K562 (cell line): ENCODE measurements around the gene CTXN1. TPM values are rescaled to one million over a fixed set of nuclear protein-coding genes. Genes with fewer than 3 reads are reported as not detected.

Experiments
- ATAC-seq: fragments of 200-7000 bp; cut with Tn5 transposase; 3 replicates; pipeline ENCODE4 v1.9.1; 2020; ENCODE audit warnings: moderate library complexity
- BruUV-seq: library from RNA; stranded (reverse); fragments of 400-500 nt; replicated peaks from 2 replicates; lab custom pipeline; 2021; lab: Mats Ljungman, UMichigan
- CTCF ChIA-PET: fragments of 300-600 bp; formaldehyde crosslinking; extraction: SDS; loops from one replicate; lab custom pipeline; 2021; ENCODE audit warnings: low intra/inter-chr PET ratio; lab: Yijun Ruan, JAX
- POLR2A ChIA-PET: fragments of 300-600, 350-650 bp; sonication (Branson Sonifier 250); formaldehyde crosslinking; extraction: SDS; loops from one replicate; lab custom pipeline; 2021; ENCODE audit warnings: antibody characterized with exemption, inconsistent platforms; lab: Yijun Ruan, JAX
- DNase-seq, 4 experiments: peaks; one replicate each; pipeline versions ENCODE4 v3.0.0 to v3.0.0-alpha.2; 2011 to 2018; ENCODE audit warnings: low spot score in 3 of 4, mixed read lengths in 3 of 4; ENCODE audit errors: extremely low read depth in 1 of 4
- FAIRE-seq: peaks from 2 replicates; lab custom pipeline; 2011; peaks lifted over from hg19 to GRCh38; lab: Jason Lieb, UNC
- H2AFZ ChIP-seq: 2 replicates; pipeline ENCODE4 v1.6.0; 2011; ENCODE audit warnings: low read depth, low read length, control low read depth, inconsistent platforms
- H3K27ac ChIP-seq: fragments of 200-600 bp; 3 replicates; pipeline ENCODE4 v1.8.0; 2011; ENCODE audit warnings: low read depth, mild to moderate bottlenecking, control low read depth, inconsistent platforms, low read length, moderate library complexity, mixed read lengths; ENCODE audit errors: extremely low read depth
- H3K27me3 ChIP-seq, 2 experiments: fragments of 300-600 bp in 1 of 2; 2 replicates in 1 of 2; 3 replicates in 1 of 2; pipeline versions ENCODE4 v1.6.0 to v1.8.0; 2011; ENCODE audit warnings: inconsistent platforms in 2 of 2, low read length in 2 of 2, mild to moderate bottlenecking in 1 of 2, mixed read lengths in 1 of 2, moderate library complexity in 1 of 2; ENCODE audit not compliant: control insufficient read depth in 2 of 2, insufficient read depth in 2 of 2
- H3K36me3 ChIP-seq: fragments of 300-600 bp; 3 replicates; pipeline ENCODE4 v1.8.0; 2011; ENCODE audit warnings: mild to moderate bottlenecking, low read length, inconsistent platforms; ENCODE audit not compliant: control insufficient read depth, insufficient read depth
- H3K4me1 ChIP-seq, 2 experiments: fragments of 200-600 bp in 1 of 2; replicated peaks in 1 of 2; 2 replicates in 1 of 2; 3 replicates in 1 of 2; pipeline versions ENCODE4 v1.5.1 to v1.8.0; 2011; ENCODE audit warnings: inconsistent platforms in 2 of 2, low read length in 2 of 2, mild to moderate bottlenecking in 1 of 2, mixed read lengths in 1 of 2, moderate library complexity in 1 of 2; ENCODE audit not compliant: control insufficient read depth in 2 of 2, insufficient read depth in 2 of 2
- H3K4me2 ChIP-seq: 2 replicates; pipeline ENCODE4 v1.6.1; 2011; ENCODE audit warnings: low read length, control low read depth, inconsistent platforms, mixed read lengths; ENCODE audit not compliant: insufficient read depth
- H3K4me3 ChIP-seq: fragments of 200-600 bp; sonication (generic), shearing (Covaris generic); 2 replicates; pipeline ENCODE4 v1.5.1; 2016; ENCODE audit warnings: control low read depth, inconsistent platforms
- H3K79me2 ChIP-seq: fragments of 200-600 bp; 3 replicates; pipeline ENCODE4 v1.8.0; 2011; ENCODE audit warnings: low read length, inconsistent platforms; ENCODE audit not compliant: control insufficient read depth, insufficient read depth
- H3K9ac ChIP-seq, 2 experiments: 2 replicates each; pipeline versions ENCODE4 v1.6.0 to v1.6.1; 2011; ENCODE audit warnings: low read depth in 2 of 2, low read length in 2 of 2, control low read depth in 1 of 2, inconsistent platforms in 1 of 2, mild to moderate bottlenecking in 1 of 2, mixed read lengths in 1 of 2; ENCODE audit not compliant: insufficient read depth in 1 of 2
- H3K9me1 ChIP-seq: one replicate; pipeline ENCODE4 v1.6.0; 2011; ENCODE audit warnings: inconsistent platforms, mild to moderate bottlenecking, low read length, moderate library complexity; ENCODE audit not compliant: control insufficient read depth, insufficient read depth
- H3K9me3 ChIP-seq: replicated peaks from 2 replicates; pipeline ENCODE4 v1.5.1; 2011; ENCODE audit warnings: low read depth, low read length, inconsistent platforms; ENCODE audit not compliant: control insufficient read depth, insufficient read depth
- H4K20me1 ChIP-seq: replicated peaks from 2 replicates; pipeline ENCODE4 v1.6.1; 2011; ENCODE audit warnings: low read length, inconsistent platforms, mixed read lengths; ENCODE audit not compliant: control insufficient read depth, insufficient read depth
- CC2D1A ChIP-seq: fragments of 450-650 bp; IDR thresholded peaks from 2 replicates; pipeline ENCODE4 v1.6.1; 2017; ENCODE audit warnings: mild to moderate bottlenecking
- CREBBP ChIP-seq: IDR thresholded peaks from one replicate; pipeline ENCODE4 v1.6.1; 2012; ENCODE audit warnings: low read depth, mild to moderate bottlenecking, control low read depth, inconsistent platforms, low read length
- DACH1 ChIP-seq: fragments of 450-650 bp; IDR thresholded peaks from 2 replicates; pipeline ENCODE4 v1.6.1; 2018; ENCODE audit not compliant: partially characterized antibody
- EGR1 ChIP-seq: fragments of 450-650 bp; conservative IDR thresholded peaks from 2 replicates; pipeline ENCODE4 v1.6.1; 2017; ENCODE audit warnings: mild to moderate bottlenecking
- EP300 ChIP-seq: IDR thresholded peaks from 2 replicates; pipeline ENCODE4 v1.6.1; 2012; ENCODE audit warnings: low read length, improper control_type of control experiment
- HMGN3 ChIP-seq: IDR thresholded peaks from 2 replicates; pipeline ENCODE4 v1.6.1; 2011; ENCODE audit warnings: borderline replicate concordance, low read depth, mild to moderate bottlenecking, mixed read lengths, low read length; ENCODE audit not compliant: insufficient read length; ENCODE audit errors: extremely low read depth
- JUND ChIP-seq, 2 experiments: IDR thresholded peaks; 2 replicates in 1 of 2; 3 replicates in 1 of 2; pipeline ENCODE4 v1.6.1; 2011; ENCODE audit warnings: borderline replicate concordance in 2 of 2, low read depth in 2 of 2, low read length in 2 of 2, improper control_type of control experiment in 1 of 2, missing biosample characterization in 1 of 2, missing genetic modification characterization in 1 of 2, missing genetic modification reagents in 1 of 2
- KLF13 ChIP-seq: fragments of 450-650 bp; IDR thresholded peaks from 2 replicates; pipeline ENCODE4 v1.6.1; 2016; ENCODE audit warnings: missing genetic modification characterization, low read depth, mild to moderate bottlenecking, missing compliant biosample characterization, moderate library complexity, borderline replicate concordance
- NCOA2 ChIP-seq, 2 experiments: fragments of 450-650 bp; IDR thresholded peaks; 2 replicates each; pipeline ENCODE4 v1.6.1; 2018; ENCODE audit warnings: mild to moderate bottlenecking in 2 of 2, moderate library complexity in 1 of 2; ENCODE audit not compliant: partially characterized antibody in 2 of 2
- NEUROD1 ChIP-seq: fragments of 150-350 bp; IDR thresholded peaks from 2 replicates; pipeline ENCODE4 v1.6.1; 2014; ENCODE audit warnings: borderline replicate concordance, low read length, low read depth; ENCODE audit not compliant: partially characterized antibody
- PTRF ChIP-seq: fragments of 450-650 bp; IDR thresholded peaks from 2 replicates; pipeline ENCODE4 v1.6.1; 2016; ENCODE audit warnings: mild to moderate bottlenecking, missing genetic modification characterization, missing compliant biosample characterization
- RFX5 ChIP-seq: IDR thresholded peaks from 2 replicates; pipeline ENCODE4 v1.6.1; 2011; ENCODE audit warnings: low read depth, mild to moderate bottlenecking, improper control_type of control experiment, low read length
- SFPQ ChIP-seq: fragments of 200-400 bp; formaldehyde crosslinking; IDR thresholded peaks from 2 replicates; pipeline ENCODE4 v1.6.1; 2017; ENCODE audit warnings: mild to moderate bottlenecking, low read depth, low read length, moderate library complexity
- SLC30A9 ChIP-seq: fragments of 250-450 bp; sonication (Bioruptor Pico); IDR thresholded peaks from 2 replicates; pipeline ENCODE4 v1.8.0; 2022; ENCODE audit warnings: mild to moderate bottlenecking, moderate library complexity
- SRSF9 ChIP-seq: fragments of 200-400 bp; formaldehyde crosslinking; IDR thresholded peaks from 2 replicates; pipeline ENCODE4 v1.6.1; 2017; ENCODE audit warnings: low read depth, low read length, borderline replicate concordance
- TEAD2 ChIP-seq: fragments of 450-650 bp; IDR thresholded peaks from 2 replicates; pipeline ENCODE4 v1.6.1; 2016; ENCODE audit warnings: missing genetic modification characterization, control low read depth, missing compliant biosample characterization
- XRCC3 ChIP-seq: fragments of 450-650 bp; IDR thresholded peaks from 2 replicates; pipeline ENCODE4 v1.6.1; 2017; ENCODE audit warnings: mild to moderate bottlenecking, moderate library complexity
- ZBED1 ChIP-seq: IDR thresholded peaks from 2 replicates; pipeline ENCODE4 v1.6.1; 2014
- ZNF140 ChIP-seq: fragments of 250-450 bp; sonication (Bioruptor Pico); IDR thresholded peaks from 2 replicates; pipeline ENCODE4 v1.8.0; 2021; ENCODE audit warnings: moderate library complexity, mild to moderate bottlenecking, inconsistent platforms
- ZNF57 ChIP-seq: fragments of 450-650 bp; formaldehyde crosslinking; IDR thresholded peaks from 2 replicates; pipeline ENCODE4 v1.4.0; 2020; ENCODE audit warnings: mild to moderate bottlenecking, moderate library complexity
- ZNF696 ChIP-seq: fragments of 250-450 bp; sonication (Bioruptor Pico); conservative IDR thresholded peaks from 2 replicates; pipeline ENCODE4 v1.4.0; 2020; ENCODE audit warnings: mild to moderate bottlenecking, moderate library complexity
- ZNF766 ChIP-seq: fragments of 200-800 bp; sonication (Bioruptor generic); conservative IDR thresholded peaks from 2 replicates; pipeline ENCODE4 v1.6.1; 2016; ENCODE audit warnings: missing genetic modification characterization, missing compliant biosample characterization
- WGBS: fragments of 100-300 bp; shearing (Covaris generic); methylation state at CpG from one replicate; pipeline ENCODE4 v1.1.6; 2016; ENCODE audit warnings: low coverage, mixed read lengths; ENCODE audit not compliant: insufficient coverage; ENCODE audit errors: missing lambda C conversion rate; 5-methylcytosine and 5-hydroxymethylcytosine counted together
- in situ Hi-C: fragments of 300-500 bp; cut with MboI; formaldehyde crosslinking; loops from 4 replicates; pipeline ENCODE4 v1.15.0; 2018; ENCODE audit warnings: inconsistent platforms, mixed read lengths
- intact Hi-C: fragments of 100-400 bp; cut with micrococcal nuclease; formaldehyde crosslinking; loops from 2 replicates; pipeline ENCODE4 v1.14.2; 2022
- polyA plus RNA-seq, 8 experiments: library from polyadenylated mRNA; depleted of rRNA in 4 of 8; stranded (reverse) in 5 of 8; unstranded in 3 of 8; fragments of >200 nt; fragmentation: Nextera tagmentation in 2 of 8; fragmentation: Illumina TruSeq in 1 of 8; extraction: Ambion mirVana in 2 of 8; extraction: Trizol in 1 of 8; gene quantifications; 2 replicates each; pipeline versions ENCODE4 v1.2.1 to v1.2.3, GENCODE V29; 2011 to 2014; ENCODE audit warnings: inconsistent platforms in 1 of 8, missing spikeins in 1 of 8
- total RNA-seq, 7 experiments: library from RNA; depleted of rRNA in 6 of 7; stranded (reverse); fragments of >200 nt in 6 of 7; fragmentation: Illumina TruSeq in 2 of 7; extraction: Trizol in 2 of 7; gene quantifications; 2 replicates each; pipeline versions ENCODE4 v1.2.1 to v1.2.3, GENCODE V29; 2011 to 2021; ENCODE audit warnings: low replicate concordance in 1 of 7

Gene CTXN1
- total and polyA plus RNA-seq, 9 of the 15 experiments (the other 6 are each of a cell fraction or from before 2014, with no cell fraction given): 0.15 to 37.4 (median 1.8) TPM; not detected in 2

GRCh38 chr19:7908078-7908699 is 17.7 kb downstream of the CTXN1 start:
- Histone ChIP-seq H3K79me2 (peaks cover 46% of the 10 kb centered on the region), H3K4me3 (no peak overlapping the region), H4K20me1 (no peaks in the 10 kb centered on the region), H3K27me3 (no peaks in the 10 kb centered on the region), H3K36me3 (peaks cover 61% of the 10 kb centered on the region; the same call in 2 of the 3 replicates), H3K9ac (peak overlapping the region; percentile 43 to 82; a peak in 3 of 4 replicates), H3K27ac (0 out of 3 replicates have a peak overlapping the region, but pooled peaks have one; percentile 5), H3K4me1 (peaks cover 8 to 86% of the 10 kb centered on the region in 2 experiments; a peak in 4 of 5 replicates), H3K9me1 (peaks cover 7% of the 10 kb centered on the region), H2AFZ (no peak overlapping the region), H3K9me3 (no peaks in the 10 kb centered on the region), H3K4me2 (no peak overlapping the region; the same call in 1 of the 2 replicates)
- BruUV-seq: no TSS peak
- POLR2A ChIA-PET: interaction anchor here (0.6 to 1.0 kb wide), 2 partner anchors 12 to 13 kb away, joined by 4 to 8 read pairs; partner anchors contain the start of gene SNAPC2
- intact Hi-C loops: no loop called here
- in situ Hi-C loops: no loop called here
- FAIRE-seq: peak; percentile 49
- WGBS: 59% methylated on average over 11 of the region's 14 CpGs
- DNase-seq: peak in 2 of 4 experiments; percentile 50 to 63
- ATAC-seq: peak; percentile 16
- CTCF ChIA-PET: no interaction called here
- TF ChIP-seq JUND (IDR thresholded peaks at IDR 0.05; ENCODE audit: borderline replicate concordance, low read depth, low read length): 0 out of 2 replicates have a peak, but pooled peaks have one; percentile 33
- TF ChIP-seq JUND (tag; IDR thresholded peaks at IDR 0.05; ENCODE audit: borderline replicate concordance, low read depth, low read length): peak; percentile 41; the same call in 1 of the 3 replicates
- TF ChIP-seq ZNF57: no peak
- no peak for TF ChIP-seq ZBED1
- no peak for TF ChIP-seq KLF13
- no peak for TF ChIP-seq NEUROD1
- TF ChIP-seq ZNF140 (CRISPR knock-in tag): no peak
- TF ChIP-seq EGR1: peak; percentile 77
- no peak for TF ChIP-seq CREBBP
- TF ChIP-seq EP300: no peak
- TF ChIP-seq TEAD2: no peak
- TF ChIP-seq DACH1: no peak
- TF ChIP-seq XRCC3: no peak
- no peak for TF ChIP-seq SLC30A9 (CRISPR knock-in tag)
- no peak for TF ChIP-seq ZNF766 (CRISPR knock-in tag)
- no peak for TF ChIP-seq SRSF9
- TF ChIP-seq RFX5: no peak
- TF ChIP-seq PTRF (tag): no peak
- no peak for TF ChIP-seq HMGN3
- TF ChIP-seq SFPQ: no peak
- no peak for TF ChIP-seq CC2D1A
- no peak for TF ChIP-seq NCOA2 (IDR thresholded peaks at IDR 0.05; ENCODE audit: partially characterized antibody in 2 of 2)
- no peak for TF ChIP-seq ZNF696 (CRISPR knock-in tag)
